GM23338 (cell line): ENCODE data around the gene DOCK1. TPM values are rescaled to one million over a fixed set of nuclear protein-coding genes. Genes with fewer than 3 reads are reported as not detected.

ENCODE experiments used
- ATAC-seq: fragments of 200-7000 bp; cut with Tn5 transposase; 3 replicates; pipeline ENCODE4 v1.9.1; 2020
- DNase-seq: peaks from one replicate; pipeline ENCODE4 v3.0.0-alpha.2; 2015; ENCODE audit warnings: low spot score
- H2AFZ ChIP-seq: fragments of 200-600 bp; sonication (generic); 2 replicates; pipeline ENCODE4 v1.8.0; 2016; ENCODE audit warnings: antibody characterized with exemption, mild to moderate bottlenecking, moderate library complexity
- H3F3A ChIP-seq: fragments of 200-600 bp; sonication (generic); replicated peaks from 2 replicates; pipeline ENCODE4 v1.8.0; 2017; ENCODE audit warnings: antibody characterized with exemption, mixed run types, low read depth
- H3K27ac ChIP-seq: fragments of 200-600 bp; sonication (generic); 2 replicates; pipeline ENCODE4 v1.6.1; 2016; ENCODE audit warnings: low read depth
- H3K27me3 ChIP-seq: fragments of 200-600 bp; sonication (generic); 2 replicates; pipeline ENCODE4 v1.8.0; 2016; ENCODE audit warnings: mild to moderate bottlenecking, mixed run types, moderate library complexity; ENCODE audit not compliant: insufficient read depth
- H3K36me3 ChIP-seq: fragments of 200-600 bp; sonication (generic); 2 replicates; pipeline ENCODE4 v1.8.0; 2016; ENCODE audit warnings: mild to moderate bottlenecking; ENCODE audit not compliant: insufficient read depth
- H3K4me1 ChIP-seq: fragments of 200-600 bp; sonication (generic); 2 replicates; pipeline ENCODE4 v1.8.0; 2016; ENCODE audit warnings: mild to moderate bottlenecking, moderate library complexity; ENCODE audit not compliant: insufficient read depth
- H3K4me2 ChIP-seq: fragments of 200-600 bp; sonication (generic); 2 replicates; pipeline ENCODE4 v1.7.1; 2017; ENCODE audit warnings: mixed run types
- H3K4me3 ChIP-seq: fragments of 200-600 bp; sonication (generic); 2 replicates; pipeline ENCODE4 v1.6.1; 2016; ENCODE audit warnings: mixed run types
- H3K79me2 ChIP-seq: fragments of 200-600 bp; sonication (generic); replicated peaks from 2 replicates; pipeline ENCODE4 v1.8.0; 2017; ENCODE audit warnings: mild to moderate bottlenecking; ENCODE audit not compliant: insufficient read depth
- H3K9me2 ChIP-seq: fragments of 200-600 bp; sonication (generic); 2 replicates; pipeline ENCODE4 v1.8.0; 2017; ENCODE audit not compliant: insufficient read depth
- H4K20me1 ChIP-seq: fragments of 200-600 bp; sonication (generic); replicated peaks from 2 replicates; pipeline ENCODE4 v1.8.0; 2017; ENCODE audit warnings: mild to moderate bottlenecking; ENCODE audit not compliant: insufficient read depth
- H3K27ac Mint-ChIP-seq: 2 replicates; pipeline ENCODE4 v1.8.0; 2020; ENCODE audit warnings: inconsistent platforms, mild to moderate bottlenecking, moderate library complexity, mixed read lengths
- H3K27me3 Mint-ChIP-seq: 3 replicates; pipeline ENCODE4 v1.8.0; 2022; ENCODE audit warnings: low read depth, mild to moderate bottlenecking, moderate library complexity, mixed read lengths, inconsistent platforms; ENCODE audit not compliant: insufficient read depth, poor library complexity
- H3K36me3 Mint-ChIP-seq: 3 replicates; pipeline ENCODE4 v1.8.0; 2021; ENCODE audit warnings: low read depth, mild to moderate bottlenecking, inconsistent platforms, moderate library complexity, mixed read lengths
- H3K4me1 Mint-ChIP-seq: 3 replicates; pipeline ENCODE4 v1.8.0; 2020; ENCODE audit warnings: mild to moderate bottlenecking, inconsistent platforms, mixed read lengths
- H3K4me3 Mint-ChIP-seq: 3 replicates; pipeline ENCODE4 v1.8.0; 2021; ENCODE audit warnings: moderate library complexity, mild to moderate bottlenecking, inconsistent platforms, mixed read lengths
- H3K9me3 Mint-ChIP-seq: 3 replicates; pipeline ENCODE4 v1.8.0; 2020; ENCODE audit warnings: moderate library complexity, mild to moderate bottlenecking, inconsistent platforms, mixed read lengths
- CREB1 ChIP-seq: fragments of 250-450 bp; sonication (Bioruptor Pico); IDR thresholded peaks from 2 replicates; pipeline ENCODE4 v1.5.0; 2020; ENCODE audit warnings: low read depth, mild to moderate bottlenecking, moderate library complexity
- EZH2 ChIP-seq: fragments of 200-600 bp; sonication (generic); IDR thresholded peaks from one replicate; pipeline ENCODE4 v1.8.0; 2017; ENCODE audit warnings: antibody characterized with exemption, mild to moderate bottlenecking, low read depth; ENCODE audit not compliant: unreplicated experiment
- NANOG ChIP-seq: IDR thresholded peaks from 2 replicates; pipeline ENCODE4 v1.6.1; 2016; ENCODE audit warnings: antibody characterized with exemption, borderline replicate concordance
- POLR2AphosphoS5 ChIP-seq: IDR thresholded peaks from 2 replicates; pipeline ENCODE4 v1.6.1; 2016; ENCODE audit warnings: antibody characterized with exemption, low read depth
- STAT1 ChIP-seq: IDR thresholded peaks from one replicate; pipeline ENCODE4 v1.6.1; 2016; ENCODE audit warnings: antibody characterized with exemption; ENCODE audit not compliant: unreplicated experiment
- ZNF331 ChIP-seq: fragments of 250-450 bp; sonication (Bioruptor Pico); IDR thresholded peaks from 2 replicates; pipeline ENCODE4 v1.5.0; 2020; ENCODE audit warnings: low read depth, mild to moderate bottlenecking, moderate library complexity
- polyA plus RNA-seq: library from polyadenylated mRNA; unstranded; fragments of >200 nt; fragmentation: Nextera tagmentation; extraction: Ambion mirVana; gene quantifications from 2 replicates; pipeline ENCODE4 v1.2.1, GENCODE V29; 2016
- total RNA-seq: library from RNA; depleted of rRNA; stranded (reverse); fragments of >200 nt; shearing (Covaris generic); gene quantifications from 2 replicates; pipeline ENCODE4 v1.2.3, GENCODE V29; 2014
- TF ChIP-seq, protein P1 (sequence below): IDR thresholded peaks from one replicate; pipeline ENCODE4 v1.6.1; 2018; ENCODE audit warnings: antibody characterized with exemption; ENCODE audit not compliant: unreplicated experiment
- TF ChIP-seq, protein P2 (sequence below), 2 experiments: fragments of 200-600 bp in 1 of 2; sonication (generic) in 1 of 2; conservative IDR thresholded peaks; 2 replicates each; pipeline versions ENCODE4 v1.5.1 to v1.6.1; 2016 to 2017; ENCODE audit warnings: antibody characterized with exemption in 2 of 2, low read depth in 2 of 2, mild to moderate bottlenecking in 2 of 2, moderate library complexity in 1 of 2
- TF ChIP-seq, protein P3 (sequence below): fragments of 250-450 bp; sonication (Bioruptor Pico); IDR thresholded peaks from 2 replicates; pipeline ENCODE4 v1.5.0; 2020; ENCODE audit warnings: mild to moderate bottlenecking, moderate library complexity

DOCK1 gene
- total and polyA plus RNA-seq, 2 experiments from 2014 or later: 13.2 to 55.3 TPM

DNA sequence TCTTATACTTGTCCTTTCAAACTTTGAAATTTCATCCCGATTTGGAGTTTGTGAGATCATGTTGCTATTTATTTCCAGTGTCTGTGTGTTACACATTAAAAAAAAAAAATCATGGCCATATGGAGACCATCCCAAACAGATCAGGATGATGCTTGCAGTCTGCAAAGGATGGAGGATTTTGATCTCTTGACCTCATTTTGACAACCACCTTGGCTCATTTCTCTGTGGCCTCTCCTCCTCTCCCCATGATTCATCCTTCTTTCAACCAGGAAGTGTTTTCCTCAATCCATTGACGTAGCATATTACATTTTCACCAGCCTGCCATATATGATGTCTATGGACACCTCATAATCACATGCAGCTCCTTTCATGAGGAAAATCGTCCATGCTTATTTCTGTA is 360.1 kb downstream of the DOCK1 start (continued):
- TF ChIP-seq, protein P1, sequence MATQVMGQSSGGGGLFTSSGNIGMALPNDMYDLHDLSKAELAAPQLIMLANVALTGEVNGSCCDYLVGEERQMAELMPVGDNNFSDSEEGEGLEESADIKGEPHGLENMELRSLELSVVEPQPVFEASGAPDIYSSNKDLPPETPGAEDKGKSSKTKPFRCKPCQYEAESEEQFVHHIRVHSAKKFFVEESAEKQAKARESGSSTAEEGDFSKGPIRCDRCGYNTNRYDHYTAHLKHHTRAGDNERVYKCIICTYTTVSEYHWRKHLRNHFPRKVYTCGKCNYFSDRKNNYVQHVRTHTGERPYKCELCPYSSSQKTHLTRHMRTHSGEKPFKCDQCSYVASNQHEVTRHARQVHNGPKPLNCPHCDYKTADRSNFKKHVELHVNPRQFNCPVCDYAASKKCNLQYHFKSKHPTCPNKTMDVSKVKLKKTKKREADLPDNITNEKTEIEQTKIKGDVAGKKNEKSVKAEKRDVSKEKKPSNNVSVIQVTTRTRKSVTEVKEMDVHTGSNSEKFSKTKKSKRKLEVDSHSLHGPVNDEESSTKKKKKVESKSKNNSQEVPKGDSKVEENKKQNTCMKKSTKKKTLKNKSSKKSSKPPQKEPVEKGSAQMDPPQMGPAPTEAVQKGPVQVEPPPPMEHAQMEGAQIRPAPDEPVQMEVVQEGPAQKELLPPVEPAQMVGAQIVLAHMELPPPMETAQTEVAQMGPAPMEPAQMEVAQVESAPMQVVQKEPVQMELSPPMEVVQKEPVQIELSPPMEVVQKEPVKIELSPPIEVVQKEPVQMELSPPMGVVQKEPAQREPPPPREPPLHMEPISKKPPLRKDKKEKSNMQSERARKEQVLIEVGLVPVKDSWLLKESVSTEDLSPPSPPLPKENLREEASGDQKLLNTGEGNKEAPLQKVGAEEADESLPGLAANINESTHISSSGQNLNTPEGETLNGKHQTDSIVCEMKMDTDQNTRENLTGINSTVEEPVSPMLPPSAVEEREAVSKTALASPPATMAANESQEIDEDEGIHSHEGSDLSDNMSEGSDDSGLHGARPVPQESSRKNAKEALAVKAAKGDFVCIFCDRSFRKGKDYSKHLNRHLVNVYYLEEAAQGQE: no peak
- TF ChIP-seq STAT1: no peak
- TF ChIP-seq POLR2AphosphoS5: no peak
- no peak for TF ChIP-seq EZH2
- TF ChIP-seq, protein P2, sequence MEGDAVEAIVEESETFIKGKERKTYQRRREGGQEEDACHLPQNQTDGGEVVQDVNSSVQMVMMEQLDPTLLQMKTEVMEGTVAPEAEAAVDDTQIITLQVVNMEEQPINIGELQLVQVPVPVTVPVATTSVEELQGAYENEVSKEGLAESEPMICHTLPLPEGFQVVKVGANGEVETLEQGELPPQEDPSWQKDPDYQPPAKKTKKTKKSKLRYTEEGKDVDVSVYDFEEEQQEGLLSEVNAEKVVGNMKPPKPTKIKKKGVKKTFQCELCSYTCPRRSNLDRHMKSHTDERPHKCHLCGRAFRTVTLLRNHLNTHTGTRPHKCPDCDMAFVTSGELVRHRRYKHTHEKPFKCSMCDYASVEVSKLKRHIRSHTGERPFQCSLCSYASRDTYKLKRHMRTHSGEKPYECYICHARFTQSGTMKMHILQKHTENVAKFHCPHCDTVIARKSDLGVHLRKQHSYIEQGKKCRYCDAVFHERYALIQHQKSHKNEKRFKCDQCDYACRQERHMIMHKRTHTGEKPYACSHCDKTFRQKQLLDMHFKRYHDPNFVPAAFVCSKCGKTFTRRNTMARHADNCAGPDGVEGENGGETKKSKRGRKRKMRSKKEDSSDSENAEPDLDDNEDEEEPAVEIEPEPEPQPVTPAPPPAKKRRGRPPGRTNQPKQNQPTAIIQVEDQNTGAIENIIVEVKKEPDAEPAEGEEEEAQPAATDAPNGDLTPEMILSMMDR (conservative IDR thresholded peaks at IDR 0.05; ENCODE audit: low read depth in 2 of 2): no peak
- no peak for TF ChIP-seq CREB1 (CRISPR knock-in tag)

DNA sequence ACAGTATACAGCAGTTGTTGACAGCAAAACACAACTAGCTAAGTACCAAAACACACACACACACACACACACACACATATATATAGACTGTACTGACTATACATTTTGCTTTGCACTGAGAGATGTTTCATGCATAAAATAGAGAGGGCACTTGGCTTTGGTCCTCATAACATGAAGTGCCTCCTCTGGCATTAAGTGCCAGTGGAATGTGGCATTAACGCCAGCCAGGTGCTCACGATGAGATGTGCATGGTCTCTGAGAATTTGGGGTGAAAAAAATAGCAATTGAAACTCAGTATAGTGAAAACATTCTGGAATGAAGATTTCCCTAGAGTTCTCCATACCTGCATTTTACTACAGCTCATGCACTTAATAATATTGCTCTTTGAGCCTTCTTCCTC is 361.2 kb downstream of the DOCK1 start:
- Histone ChIP-seq H3K4me2 (no peak overlapping the region), H4K20me1 (0 out of 2 replicates have a peak, but pooled peaks cover 2% of the 10 kb centered on the region), H3F3A (0 out of 2 replicates have a peak, but pooled peaks cover 2% of the 10 kb centered on the region), H3K27ac (no peak overlapping the region), H2AFZ (no peak overlapping the region), H3K4me3 (no peak overlapping the region), H3K9me2 (no peaks in the 10 kb centered on the region), H3K27me3 (no peaks in the 10 kb centered on the region), H3K79me2 (no peaks in the 10 kb centered on the region), H3K4me1 (no peaks in the 10 kb centered on the region), H3K36me3 (no peaks in the 10 kb centered on the region)
- DNase-seq (no peak), ATAC-seq (no peak)
- Mint-ChIP-seq H3K4me1 (peaks cover 9% of the 10 kb centered on the region), H3K9me3 (peaks cover 7% of the 10 kb centered on the region), H3K36me3 (peaks cover 9% of the 10 kb centered on the region), H3K27ac (no peak overlapping the region), H3K4me3 (no peak overlapping the region), H3K27me3 (peaks cover 3% of the 10 kb centered on the region)
- TF ChIP-seq, protein P3, sequence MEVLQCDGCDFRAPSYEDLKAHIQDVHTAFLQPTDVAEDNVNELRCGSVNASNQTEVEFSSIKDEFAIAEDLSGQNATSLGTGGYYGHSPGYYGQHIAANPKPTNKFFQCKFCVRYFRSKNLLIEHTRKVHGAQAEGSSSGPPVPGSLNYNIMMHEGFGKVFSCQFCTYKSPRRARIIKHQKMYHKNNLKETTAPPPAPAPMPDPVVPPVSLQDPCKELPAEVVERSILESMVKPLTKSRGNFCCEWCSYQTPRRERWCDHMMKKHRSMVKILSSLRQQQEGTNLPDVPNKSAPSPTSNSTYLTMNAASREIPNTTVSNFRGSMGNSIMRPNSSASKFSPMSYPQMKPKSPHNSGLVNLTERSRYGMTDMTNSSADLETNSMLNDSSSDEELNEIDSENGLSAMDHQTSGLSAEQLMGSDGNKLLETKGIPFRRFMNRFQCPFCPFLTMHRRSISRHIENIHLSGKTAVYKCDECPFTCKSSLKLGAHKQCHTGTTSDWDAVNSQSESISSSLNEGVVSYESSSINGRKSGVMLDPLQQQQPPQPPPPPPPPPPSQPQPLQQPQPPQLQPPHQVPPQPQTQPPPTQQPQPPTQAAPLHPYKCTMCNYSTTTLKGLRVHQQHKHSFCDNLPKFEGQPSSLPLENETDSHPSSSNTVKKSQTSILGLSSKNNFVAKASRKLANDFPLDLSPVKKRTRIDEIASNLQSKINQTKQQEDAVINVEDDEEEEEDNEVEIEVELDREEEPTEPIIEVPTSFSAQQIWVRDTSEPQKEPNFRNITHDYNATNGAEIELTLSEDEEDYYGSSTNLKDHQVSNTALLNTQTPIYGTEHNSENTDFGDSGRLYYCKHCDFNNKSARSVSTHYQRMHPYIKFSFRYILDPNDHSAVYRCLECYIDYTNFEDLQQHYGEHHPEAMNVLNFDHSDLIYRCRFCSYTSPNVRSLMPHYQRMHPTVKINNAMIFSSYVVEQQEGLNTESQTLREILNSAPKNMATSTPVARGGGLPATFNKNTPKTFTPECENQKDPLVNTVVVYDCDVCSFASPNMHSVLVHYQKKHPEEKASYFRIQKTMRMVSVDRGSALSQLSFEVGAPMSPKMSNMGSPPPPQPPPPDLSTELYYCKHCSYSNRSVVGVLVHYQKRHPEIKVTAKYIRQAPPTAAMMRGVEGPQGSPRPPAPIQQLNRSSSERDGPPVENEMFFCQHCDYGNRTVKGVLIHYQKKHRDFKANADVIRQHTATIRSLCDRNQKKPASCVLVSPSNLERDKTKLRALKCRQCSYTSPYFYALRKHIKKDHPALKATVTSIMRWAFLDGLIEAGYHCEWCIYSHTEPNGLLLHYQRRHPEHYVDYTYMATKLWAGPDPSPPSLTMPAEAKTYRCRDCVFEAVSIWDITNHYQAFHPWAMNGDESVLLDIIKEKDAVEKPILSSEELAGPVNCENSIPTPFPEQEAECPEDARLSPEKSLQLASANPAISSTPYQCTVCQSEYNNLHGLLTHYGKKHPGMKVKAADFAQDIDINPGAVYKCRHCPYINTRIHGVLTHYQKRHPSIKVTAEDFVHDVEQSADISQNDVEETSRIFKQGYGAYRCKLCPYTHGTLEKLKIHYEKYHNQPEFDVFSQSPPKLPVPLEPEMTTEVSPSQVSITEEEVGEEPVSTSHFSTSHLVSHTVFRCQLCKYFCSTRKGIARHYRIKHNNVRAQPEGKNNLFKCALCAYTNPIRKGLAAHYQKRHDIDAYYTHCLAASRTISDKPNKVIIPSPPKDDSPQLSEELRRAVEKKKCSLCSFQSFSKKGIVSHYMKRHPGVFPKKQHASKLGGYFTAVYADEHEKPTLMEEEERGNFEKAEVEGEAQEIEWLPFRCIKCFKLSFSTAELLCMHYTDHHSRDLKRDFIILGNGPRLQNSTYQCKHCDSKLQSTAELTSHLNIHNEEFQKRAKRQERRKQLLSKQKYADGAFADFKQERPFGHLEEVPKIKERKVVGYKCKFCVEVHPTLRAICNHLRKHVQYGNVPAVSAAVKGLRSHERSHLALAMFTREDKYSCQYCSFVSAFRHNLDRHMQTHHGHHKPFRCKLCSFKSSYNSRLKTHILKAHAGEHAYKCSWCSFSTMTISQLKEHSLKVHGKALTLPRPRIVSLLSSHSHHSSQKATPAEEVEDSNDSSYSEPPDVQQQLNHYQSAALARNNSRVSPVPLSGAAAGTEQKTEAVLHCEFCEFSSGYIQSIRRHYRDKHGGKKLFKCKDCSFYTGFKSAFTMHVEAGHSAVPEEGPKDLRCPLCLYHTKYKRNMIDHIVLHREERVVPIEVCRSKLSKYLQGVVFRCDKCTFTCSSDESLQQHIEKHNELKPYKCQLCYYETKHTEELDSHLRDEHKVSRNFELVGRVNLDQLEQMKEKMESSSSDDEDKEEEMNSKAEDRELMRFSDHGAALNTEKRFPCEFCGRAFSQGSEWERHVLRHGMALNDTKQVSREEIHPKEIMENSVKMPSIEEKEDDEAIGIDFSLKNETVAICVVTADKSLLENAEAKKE (CRISPR knock-in tag): no peak
- no peak for TF ChIP-seq NANOG
- TF ChIP-seq ZNF331 (CRISPR knock-in tag): no peak
